ENCODE data around the gene ABCC11. TPM values are rescaled to one million over a fixed set of nuclear protein-coding genes. Genes with fewer than 3 reads are reported as not detected.
"Not testable (repeated sequence)": the region's sequence is repeated elsewhere in the genome, so short reads cannot be mapped to it uniquely, and the experiment has no call there.

ABCC11 gene
- total RNA-seq, 1 donor from 2014 or later = 0.96 TPM

- DNase-seq (ENCODE audit: low spot score) = no peak
Measured at GRCh38 chr16:48203974-48204824, 43.1 kb downstream of the ABCC11 start.

- peak; percentile 5 for DNase-seq (ENCODE audit: low spot score)
Measured at GRCh38 chr16:48201515-48202201, 45.7 kb downstream of the ABCC11 start.

- no peak for DNase-seq (ENCODE audit: low spot score)
Measured at GRCh38 chr16:48197294-48197693, 50.0 kb downstream of the ABCC11 start.

GRCh38 chr16:48194828-48195556 is 52.3 kb downstream of the ABCC11 start:
- DNase-seq (ENCODE audit: low spot score) = peak; percentile 78

GRCh38 chr16:48193846-48194245 is 53.5 kb downstream of the ABCC11 start:
- DNase-seq (ENCODE audit: low spot score) = no peak

GRCh38 chr16:48188449-48189102 is 58.8 kb downstream of the ABCC11 start:
- no peak for DNase-seq (ENCODE audit: low spot score)

- DNase-seq (ENCODE audit: low spot score) = no peak
Measured at GRCh38 chr16:48187779-48188178, 59.6 kb downstream of the ABCC11 start.

GRCh38 chr16:48184681-48185080 is 62.7 kb downstream of the ABCC11 start:
- no peak for DNase-seq (ENCODE audit: low spot score)

GRCh38 chr16:48182979-48183537 is 64.3 kb downstream of the ABCC11 start:
- no peak for DNase-seq (ENCODE audit: low spot score)

GRCh38 chr16:48181746-48182520 is 65.4 kb downstream of the ABCC11 start:
- not testable (repeated sequence) for DNase-seq (ENCODE audit: low spot score)

GRCh38 chr16:48180868-48181480 is 66.4 kb downstream of the ABCC11 start:
- no peak for DNase-seq (ENCODE audit: low spot score)

- DNase-seq (ENCODE audit: low spot score) = no peak
Measured at GRCh38 chr16:48176635-48177408, 70.5 kb downstream of the ABCC11 start.

GRCh38 chr16:48173889-48174288 is 73.5 kb downstream of the ABCC11 start:
- DNase-seq (ENCODE audit: low spot score) = no peak

- no peak for DNase-seq (ENCODE audit: low spot score)
Measured at GRCh38 chr16:48172682-48173081, 74.7 kb downstream of the ABCC11 start.

- no peak for DNase-seq (ENCODE audit: low spot score)
Measured at GRCh38 chr16:48169896-48170295, 77.4 kb downstream of the ABCC11 start.

- no peak for DNase-seq (ENCODE audit: low spot score)
Measured at GRCh38 chr16:48168075-48168474, 79.3 kb downstream of the ABCC11 start.

GRCh38 chr16:48166617-48167016 is 80.7 kb downstream of the ABCC11 start:
- DNase-seq (ENCODE audit: low spot score) = not testable (repeated sequence)

- DNase-seq (ENCODE audit: low spot score) = no peak
Measured at GRCh38 chr16:48165961-48166578, 81.3 kb downstream of the ABCC11 start.
